Middle frontal gyrus (tissue), 1 donor: ENCODE measurements around the gene ZNHIT6.

Source experiments
- DNase-seq: peaks from one replicate; pipeline ENCODE4 v3.0.0-alpha.2; 2015; ENCODE audit warnings: low spot score; ENCODE audit errors: extremely low spot score

Gene ZNHIT6

DNA sequence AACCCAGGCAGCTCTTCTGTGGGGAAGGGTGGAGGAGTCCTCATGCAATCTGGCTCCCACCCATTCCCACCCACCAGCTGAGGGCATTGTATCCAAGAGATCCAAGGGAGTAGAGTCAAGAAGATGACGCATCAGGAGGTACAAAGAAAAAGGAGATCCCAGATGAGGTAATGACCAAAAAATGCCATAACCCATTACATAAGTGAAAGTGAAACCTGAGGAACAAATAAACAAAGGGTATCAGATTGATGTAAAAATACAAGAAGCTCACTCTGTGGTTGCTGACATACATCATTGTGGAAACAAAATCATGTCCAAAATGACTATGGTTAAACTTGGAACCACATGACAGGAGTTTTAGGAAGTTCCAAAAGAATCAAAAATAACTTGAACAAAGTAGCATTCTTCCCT lies 85.2 kb downstream of the ZNHIT6 start:
- DNase-seq, result no peak

DNA sequence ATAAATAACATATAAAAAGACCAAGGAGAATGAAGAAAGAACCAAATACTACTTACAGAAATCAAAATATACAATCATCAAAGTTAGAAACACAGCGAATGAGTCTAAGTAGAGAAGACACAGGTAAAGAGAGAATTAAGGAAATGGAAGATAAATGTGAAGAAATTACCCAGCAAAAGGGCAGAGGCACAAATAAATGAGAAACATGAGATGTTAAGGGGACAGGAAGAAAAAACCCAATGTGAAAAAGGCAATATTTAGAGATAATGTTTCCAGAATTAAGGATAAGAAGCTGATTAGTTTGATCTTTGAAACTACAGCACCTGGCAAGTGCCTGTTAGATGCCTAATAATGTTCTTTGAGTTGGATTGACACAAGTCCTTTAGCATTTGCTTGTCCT lies 86.8 kb downstream of the ZNHIT6 start:
- DNase-seq, result no peak

DNA sequence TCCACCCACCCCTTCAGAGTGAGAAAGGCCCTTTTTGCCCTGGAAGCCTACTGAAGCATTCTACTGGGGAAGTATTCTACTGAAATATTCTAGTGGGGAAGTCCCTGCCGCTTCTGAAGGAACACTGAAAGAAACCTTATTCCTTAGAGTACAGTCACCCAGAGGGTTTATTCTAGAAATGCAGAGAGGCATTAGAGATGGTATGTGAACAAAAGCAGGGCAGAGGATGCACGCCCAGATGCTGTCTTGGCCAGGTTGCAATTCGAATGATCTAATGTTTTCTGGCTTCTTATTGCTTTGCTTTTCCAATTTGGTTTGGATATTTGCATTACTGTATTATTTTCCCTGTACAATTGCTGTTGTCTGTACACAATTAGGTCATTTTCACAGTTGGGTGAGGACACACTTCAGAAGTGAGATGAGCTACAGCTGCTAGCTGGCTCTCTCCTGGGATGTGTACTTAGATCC lies 90.6 kb downstream of the ZNHIT6 start:
- DNase-seq, result no peak

DNA sequence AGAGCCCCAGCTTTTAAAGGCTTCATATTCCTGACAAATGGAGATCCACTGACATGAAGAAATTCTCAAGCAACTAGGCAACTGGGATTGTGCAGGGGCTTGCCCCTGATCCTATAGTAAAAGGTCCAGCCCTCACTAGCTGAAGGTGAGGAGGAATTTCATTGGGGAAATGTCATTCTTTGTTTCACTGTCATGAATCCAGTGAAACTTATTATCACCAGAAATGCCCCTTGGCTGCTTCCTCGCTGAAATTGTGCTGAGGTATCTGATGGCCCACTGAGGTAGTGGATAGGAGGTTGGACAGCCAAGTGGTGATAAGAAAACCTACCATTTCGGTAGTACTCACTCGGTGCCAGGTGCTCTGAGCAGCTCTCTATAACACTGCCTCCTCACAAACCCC lies 91.5 kb downstream of the ZNHIT6 start:
- no peak for DNase-seq

DNA sequence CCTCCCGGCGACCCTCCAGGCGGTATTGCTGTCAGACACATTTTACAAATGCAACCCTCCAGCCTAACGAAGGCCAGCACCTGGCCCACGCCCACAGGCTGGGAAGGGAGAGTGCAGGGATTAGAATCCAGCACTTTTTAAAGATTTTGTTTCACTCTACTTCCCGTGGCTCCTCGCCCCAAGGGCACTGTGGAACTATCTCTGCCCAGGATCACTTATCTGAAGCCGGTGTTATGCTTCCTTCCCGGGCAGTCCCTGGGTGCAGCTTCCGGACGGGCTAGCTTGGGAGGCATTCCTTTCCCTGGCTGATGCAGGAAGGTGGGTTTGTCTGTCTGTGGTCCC lies 91.9 kb downstream of the ZNHIT6 start:
- no peak for DNase-seq

DNA sequence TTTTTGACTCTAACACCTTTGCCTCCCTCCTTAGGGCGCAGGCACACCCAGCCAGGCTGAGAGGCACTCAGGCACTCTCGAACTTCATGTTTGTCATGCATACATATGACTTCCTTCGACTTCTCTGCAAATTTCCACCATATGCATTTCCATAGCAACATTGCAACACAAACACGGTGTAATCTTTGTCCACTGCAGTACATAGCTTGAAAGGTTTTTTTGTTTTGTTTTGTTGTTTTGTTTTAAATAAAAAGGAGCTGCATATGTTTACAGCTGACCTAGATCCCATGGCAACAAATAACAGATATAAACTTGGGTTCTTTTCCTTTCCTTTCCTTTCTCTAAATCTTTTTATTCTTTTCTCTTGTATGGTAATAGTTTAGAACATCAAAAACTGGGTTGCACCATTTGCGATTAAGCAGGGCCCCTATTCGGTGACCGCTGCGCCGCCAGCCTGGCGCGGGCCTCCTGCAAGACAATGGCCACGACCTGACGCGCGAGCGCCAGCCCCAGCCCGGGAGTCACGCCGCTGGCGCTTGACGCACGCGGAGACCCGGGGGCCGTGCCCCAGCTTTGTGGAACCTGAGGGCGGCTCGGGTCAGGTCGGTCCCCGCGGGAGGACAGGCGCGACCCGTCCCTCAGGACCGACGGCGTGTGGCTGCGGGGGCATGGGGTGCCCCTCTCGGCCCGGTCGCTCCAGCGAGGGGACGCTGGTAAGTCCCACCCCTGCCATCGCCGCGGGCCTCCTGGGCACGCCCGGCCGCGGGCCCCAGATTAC lies 92.5 kb downstream of the ZNHIT6 start:
- DNase-seq, result no peak

DNA sequence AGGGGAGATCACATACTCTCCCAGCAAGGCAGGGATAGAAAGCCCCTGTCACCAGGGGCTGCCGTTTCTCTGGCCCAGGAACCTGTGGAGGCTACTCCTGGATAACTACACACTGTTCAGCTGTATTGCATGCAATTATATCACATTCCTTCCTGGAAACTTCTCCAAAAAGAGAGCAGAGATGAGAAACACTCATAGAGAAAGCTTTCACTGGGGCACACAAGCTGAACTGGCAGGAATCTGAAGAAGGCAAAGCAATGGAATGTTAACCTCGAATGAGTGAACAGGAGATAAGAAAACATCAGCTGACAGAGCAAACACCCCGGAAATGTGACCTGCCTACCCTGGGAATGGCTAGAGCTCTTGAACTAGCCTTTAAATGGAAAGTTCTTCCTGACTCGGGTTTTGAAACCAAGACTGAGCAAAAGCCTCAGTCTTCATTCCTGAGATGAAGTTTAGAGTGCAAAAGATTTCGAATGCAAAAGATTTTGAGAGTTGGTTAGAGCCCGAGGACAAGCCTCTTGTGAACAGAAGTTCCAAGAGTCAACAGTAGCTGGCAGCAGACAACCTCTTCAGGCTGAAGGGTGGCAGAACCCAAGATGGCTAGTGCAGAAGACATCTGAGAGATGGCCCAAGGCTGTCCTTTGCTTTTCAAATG lies 95.4 kb downstream of the ZNHIT6 start:
- DNase-seq, result no peak

DNA sequence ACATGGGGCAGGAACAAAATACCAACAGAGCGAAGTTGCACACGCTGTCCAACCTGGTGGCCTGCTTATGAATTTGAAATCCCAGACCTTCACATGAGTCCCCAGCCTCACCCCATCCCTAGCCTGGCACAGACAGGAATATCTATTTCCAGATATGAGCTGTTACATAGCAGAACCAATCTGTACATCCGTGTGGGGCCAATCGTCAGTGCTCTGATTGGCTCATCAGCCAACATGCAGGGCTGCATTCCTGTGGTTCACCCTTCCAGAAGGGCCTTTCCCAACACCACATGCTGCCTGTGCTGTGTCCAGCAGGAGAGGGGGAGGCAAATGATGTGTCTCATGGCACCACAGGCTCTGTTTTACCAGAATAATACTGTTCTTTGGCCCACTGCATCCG lies 96.4 kb downstream of the ZNHIT6 start:
- DNase-seq, result no peak

DNA sequence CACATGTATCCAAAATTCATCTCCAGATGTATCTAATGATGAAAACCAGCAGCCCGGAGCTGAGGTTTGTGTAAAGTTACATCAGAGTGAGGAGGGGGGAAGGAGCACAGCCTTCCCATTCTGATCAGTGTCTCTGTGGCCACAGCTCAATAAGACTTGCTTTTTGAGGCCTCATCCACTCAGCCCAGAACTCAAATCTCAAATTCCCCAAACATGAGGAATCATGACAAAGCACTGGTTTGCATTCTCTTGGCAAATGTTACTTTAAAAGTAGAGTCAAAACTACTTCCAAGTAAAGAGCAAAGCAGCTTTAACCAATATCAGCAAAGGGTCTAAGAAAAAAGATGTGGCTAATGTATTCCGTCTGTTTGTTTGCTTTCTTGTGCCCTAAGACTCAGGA lies 96.8 kb downstream of the ZNHIT6 start:
- DNase-seq, result no peak

DNA sequence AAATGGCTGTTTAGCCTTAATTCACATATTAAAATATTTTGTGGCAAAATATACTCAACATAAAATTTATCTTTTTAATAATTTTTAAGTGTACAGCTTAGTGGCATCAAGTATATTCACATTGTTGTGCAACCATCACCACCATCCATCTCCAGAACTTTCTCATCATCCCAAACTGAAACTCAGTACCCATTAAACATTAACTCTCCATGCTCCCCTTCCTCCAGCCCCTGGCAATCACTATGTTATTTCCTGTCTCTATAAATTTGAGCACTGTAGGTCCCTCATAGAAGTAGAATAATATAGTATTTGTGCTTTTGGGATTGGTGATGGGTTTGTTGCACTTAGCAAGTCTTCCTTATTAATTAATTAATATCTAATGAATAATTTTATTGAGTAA lies 98.3 kb downstream of the ZNHIT6 start:
- DNase-seq, result no peak

DNA sequence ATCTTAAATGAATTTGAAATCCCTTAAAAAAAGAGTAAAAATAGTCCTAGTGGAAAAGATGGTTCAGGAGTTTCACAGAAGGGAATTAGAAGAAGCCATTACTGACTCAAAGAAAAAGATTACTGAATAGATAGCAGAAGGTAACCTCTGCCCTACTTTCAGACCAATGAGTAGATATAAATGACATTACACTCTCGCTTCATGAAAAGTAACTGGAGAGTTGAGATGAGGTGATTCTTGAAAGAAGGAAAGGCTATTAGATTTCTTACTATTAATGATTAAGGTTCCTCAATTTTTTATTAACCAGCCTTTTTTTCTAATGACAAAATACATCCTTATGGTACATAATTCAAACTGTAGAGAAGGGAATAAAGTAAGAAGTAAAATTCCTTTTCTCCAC lies 99.4 kb downstream of the ZNHIT6 start:
- no peak for DNase-seq

DNA sequence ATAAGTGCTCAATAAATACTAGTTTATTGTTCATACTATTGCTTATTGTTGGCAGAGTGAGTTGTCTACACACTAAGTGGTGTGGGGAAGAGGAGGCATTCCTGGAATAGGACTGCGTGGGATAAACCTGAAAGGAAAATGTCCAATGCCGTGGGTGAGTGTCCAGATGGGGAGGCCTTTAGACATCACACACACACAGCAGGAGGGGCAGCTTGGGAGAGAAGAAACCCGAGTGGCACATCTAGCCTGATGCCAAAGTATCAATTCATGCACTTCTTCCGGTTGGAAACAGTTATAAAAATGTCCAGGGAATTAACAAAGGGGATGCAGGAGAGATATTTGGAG lies 100.3 kb downstream of the ZNHIT6 start:
- DNase-seq, result no peak

DNA sequence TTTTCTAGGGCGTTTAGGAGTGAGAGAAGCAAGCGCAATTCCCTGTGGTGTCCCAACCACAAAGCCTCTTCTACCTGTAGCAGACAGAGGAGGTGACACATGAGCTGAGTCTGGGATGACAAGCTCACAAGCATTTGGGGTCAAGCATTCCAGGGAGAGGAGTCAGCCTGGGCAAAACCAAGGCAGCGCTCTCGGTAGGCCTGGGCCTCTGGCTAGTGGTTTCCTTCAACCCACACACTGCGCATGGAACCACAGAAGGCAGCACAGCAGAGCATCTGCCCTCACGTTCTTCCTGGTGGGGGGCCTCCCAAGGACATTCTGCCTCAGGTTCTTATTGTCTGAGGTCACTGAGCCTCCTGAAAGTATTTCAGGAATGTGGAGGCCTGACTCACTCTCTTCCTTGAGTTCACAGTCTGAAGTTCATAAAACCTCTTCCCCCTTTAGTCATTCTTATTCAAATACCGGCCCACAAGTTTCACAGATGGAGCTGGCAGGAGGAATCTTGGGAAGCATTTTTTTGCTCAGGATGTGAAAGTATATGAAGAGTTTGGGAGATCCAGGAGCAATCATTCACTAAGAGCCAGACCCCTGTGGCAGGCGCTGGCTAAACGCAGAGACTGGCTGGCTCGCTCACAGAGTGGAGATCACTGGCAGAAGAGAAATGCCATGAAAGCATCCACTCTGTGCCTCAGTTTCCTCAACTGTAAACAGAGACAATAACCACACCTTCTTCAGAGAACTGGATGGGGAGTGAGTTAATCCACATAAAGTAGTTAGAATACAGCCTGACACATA lies 100.9 kb downstream of the ZNHIT6 start:
- DNase-seq, result no peak

DNA sequence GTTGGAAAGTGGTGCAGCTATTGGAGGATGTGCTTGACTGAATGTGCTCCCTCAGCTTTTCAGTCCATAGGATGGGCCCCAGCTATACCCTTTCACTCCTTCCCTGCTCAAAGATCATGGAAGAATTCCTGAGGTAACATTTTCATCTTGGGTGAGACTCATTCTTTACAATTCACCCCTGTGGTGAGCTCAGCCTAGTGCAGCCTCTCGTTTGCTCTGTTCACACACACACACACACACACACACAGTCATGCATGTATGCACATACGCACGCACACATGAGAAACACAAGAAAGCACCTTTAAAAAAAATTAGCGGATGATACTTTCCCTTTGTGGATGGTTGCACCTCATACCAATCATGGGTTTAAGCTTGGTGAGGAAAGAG lies 101.8 kb downstream of the ZNHIT6 start:
- DNase-seq, result no peak

DNA sequence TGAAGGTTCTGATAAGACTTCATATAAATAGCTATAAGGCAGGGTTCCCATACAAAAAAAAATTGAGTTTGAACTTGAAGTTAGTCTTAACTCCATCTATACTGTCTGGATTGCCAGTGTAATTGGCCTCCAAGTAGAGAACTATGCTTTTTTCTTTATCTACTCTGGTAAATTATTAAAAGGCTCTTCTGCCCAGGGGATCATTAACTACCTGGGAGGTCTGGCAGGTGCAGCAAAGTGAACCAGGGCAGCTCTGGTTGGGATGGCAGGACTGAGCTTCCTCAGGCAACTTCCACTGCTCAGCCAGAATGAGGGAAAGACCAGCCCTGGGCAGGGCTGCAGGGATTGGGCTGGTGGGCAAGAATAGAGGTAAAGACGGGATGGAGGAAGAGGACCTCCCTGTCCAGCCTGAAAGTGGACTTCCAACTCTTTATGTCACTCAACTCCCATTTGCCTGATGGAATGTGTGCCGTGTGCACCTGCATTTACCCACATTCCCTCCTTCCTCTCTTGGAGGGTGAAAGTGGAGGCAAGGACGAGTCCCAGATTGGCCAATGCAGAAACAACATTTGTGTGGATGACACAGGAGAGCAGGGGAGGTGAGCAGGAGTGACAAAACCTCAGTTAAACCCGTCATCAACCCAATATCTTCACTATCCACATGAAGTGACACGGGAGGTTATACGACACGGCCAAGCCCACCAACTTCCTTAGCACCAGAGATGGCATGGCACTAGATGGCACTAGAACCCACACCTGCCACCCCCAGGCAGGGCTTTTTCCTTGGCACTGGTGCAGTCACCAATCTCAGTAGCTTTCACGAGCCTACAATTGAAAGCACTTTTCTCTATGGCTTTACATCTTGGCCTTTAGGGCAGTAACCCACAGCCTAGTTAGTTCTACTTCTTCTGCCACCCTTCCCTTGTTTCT lies 102.5 kb downstream of the ZNHIT6 start:
- no peak for DNase-seq

DNA sequence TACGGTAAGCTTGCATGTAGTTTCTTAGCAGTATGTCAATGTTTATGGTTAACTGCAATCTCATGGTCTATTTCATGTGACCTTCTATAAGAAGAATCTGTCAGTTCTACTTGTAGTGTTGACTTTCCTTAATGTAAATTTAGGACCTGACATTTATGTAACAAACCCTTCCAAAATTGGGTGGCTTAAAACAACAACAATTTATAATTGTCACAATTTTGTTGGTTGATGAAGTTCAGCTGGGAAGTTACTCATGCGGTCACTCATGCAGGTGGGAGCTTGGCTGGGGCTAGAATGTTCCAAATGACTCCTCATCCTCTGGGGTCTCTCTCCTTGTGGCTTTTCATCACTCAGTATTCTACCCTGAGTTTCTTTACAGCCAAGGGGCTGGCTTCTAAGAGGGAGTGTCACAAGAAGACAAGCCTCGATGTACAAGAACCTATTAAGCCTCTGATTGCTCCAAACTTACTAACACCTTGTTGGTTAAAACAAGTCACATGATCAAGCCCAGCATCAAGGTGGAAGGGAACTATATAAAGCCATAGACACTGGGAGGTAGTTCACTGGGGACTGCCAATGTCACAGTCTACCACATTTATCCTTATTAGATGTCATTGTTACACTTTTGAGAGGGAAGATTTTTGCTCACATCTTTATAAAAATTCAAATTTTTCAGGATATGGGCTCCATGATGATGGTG lies 103.8 kb downstream of the ZNHIT6 start:
- no peak for DNase-seq

DNA sequence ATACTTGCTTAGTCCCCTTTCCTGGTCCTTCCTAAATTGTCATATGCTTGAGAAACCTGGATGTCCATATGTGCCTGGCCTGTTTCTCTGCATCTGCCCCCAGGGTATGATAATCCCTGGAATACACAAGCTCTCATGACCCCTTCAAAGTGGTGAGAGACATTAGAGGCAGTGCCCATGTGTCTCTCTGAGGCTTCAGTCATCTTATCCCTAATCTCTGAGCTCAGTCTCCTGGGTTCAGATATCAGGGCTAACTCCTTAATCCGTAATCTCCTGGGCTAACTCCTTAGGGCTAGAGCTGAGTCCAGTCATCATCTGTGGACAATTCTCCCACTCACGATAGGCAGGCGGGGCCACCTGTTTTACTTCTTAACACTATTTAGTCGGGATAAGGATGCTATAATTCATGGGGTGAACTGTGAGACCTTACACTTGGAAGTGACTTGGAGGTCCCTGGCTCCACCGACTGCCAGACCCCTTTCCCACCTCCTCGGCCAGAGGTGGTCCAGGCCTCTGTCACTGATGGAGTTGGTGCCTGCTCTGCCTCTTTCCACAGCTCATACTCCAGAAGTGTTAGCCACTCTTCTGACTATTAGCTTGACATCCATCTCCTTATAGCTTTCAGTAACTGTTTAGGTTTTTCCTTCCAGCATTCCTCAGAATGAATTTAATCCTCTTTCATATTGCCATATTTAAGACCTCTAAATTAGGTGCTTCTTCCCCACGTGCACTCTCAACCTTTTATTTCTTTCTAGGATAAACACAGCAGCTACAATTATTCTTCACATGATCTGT lies 105.0 kb downstream of the ZNHIT6 start:
- no peak for DNase-seq

DNA sequence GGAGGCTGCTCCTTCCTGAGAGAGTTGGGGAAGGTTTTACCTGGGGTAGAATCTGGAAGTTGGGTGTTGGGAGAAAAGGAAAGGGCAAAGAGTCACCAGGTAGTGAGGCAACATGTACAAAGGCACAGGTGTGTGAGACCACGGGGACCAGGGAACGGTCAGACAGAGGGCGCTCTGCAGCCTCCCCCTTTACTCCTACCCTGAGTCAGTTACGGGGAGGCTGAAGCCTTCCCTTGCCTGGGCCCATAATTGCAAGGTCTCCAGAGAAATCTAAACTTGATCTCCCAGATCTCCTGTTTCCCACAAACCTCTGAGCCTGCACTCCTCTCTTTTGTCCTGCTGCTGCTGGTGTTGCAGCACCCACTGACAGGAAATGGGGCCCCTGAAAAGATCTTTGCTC lies 105.7 kb downstream of the ZNHIT6 start:
- no peak for DNase-seq

DNA sequence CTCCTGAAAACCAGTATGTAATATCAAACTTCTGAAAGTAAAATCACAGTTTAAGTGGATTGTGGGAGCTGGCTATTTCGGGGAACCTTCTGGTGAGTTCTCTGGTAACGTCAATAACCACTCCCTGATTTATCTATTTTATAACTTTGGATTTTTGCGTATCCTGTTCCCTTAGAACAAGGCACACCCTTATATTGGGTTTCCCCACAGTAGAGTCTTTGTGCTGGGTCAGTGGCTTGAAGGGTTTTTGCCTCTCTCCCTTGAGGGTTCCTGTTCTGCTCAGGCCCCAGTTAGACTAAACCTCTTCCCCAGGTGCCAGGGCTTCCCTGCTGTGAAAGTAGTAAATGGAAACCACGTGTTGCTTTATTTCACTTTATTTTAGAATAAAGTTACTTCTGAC lies 106.3 kb downstream of the ZNHIT6 start:
- no peak for DNase-seq

DNA sequence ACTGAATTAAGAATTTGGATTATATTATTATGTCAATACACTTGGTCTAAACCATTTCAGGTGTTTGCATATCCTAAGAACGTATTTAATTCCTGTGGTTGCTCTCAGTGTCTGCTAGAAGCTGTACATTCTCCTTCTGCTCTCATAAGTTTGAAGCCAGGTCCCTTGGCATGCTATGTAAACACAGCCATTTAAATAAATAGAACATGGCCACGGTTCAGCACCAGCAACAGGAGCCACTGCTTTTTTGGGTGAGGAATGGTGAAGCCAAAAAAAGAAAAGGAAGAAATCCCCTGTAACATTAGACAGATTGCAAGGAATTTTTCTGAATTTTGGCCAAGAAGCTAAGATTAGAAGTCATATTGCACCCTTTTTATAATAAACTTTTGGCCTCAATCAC lies 108.6 kb downstream of the ZNHIT6 start:
- DNase-seq, result no peak
